ENCODE results near the gene RBM4.

- TF ChIP-seq, protein P1, sequence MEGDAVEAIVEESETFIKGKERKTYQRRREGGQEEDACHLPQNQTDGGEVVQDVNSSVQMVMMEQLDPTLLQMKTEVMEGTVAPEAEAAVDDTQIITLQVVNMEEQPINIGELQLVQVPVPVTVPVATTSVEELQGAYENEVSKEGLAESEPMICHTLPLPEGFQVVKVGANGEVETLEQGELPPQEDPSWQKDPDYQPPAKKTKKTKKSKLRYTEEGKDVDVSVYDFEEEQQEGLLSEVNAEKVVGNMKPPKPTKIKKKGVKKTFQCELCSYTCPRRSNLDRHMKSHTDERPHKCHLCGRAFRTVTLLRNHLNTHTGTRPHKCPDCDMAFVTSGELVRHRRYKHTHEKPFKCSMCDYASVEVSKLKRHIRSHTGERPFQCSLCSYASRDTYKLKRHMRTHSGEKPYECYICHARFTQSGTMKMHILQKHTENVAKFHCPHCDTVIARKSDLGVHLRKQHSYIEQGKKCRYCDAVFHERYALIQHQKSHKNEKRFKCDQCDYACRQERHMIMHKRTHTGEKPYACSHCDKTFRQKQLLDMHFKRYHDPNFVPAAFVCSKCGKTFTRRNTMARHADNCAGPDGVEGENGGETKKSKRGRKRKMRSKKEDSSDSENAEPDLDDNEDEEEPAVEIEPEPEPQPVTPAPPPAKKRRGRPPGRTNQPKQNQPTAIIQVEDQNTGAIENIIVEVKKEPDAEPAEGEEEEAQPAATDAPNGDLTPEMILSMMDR (conservative IDR thresholded peaks at IDR 0.05; ENCODE audit: low read depth, low read length) = no peak
- TF ChIP-seq RAD21 (IDR thresholded peaks at IDR 0.05; ENCODE audit: low read length) (no peak), POLR2A (IDR thresholded peaks at IDR 0.05; ENCODE audit: low read depth, low read length) (no peak), MAZ (IDR thresholded peaks at IDR 0.05; ENCODE audit: borderline replicate concordance, low read depth, low read length) (no peak), ELK1 (IDR thresholded peaks at IDR 0.05; ENCODE audit: borderline replicate concordance, low read depth, low read length) (no peak), BHLHE40 (IDR thresholded peaks at IDR 0.05; ENCODE audit: low read depth, low read length) (no peak), MAFK (IDR thresholded peaks at IDR 0.05; ENCODE audit: low read depth, low read length) (no peak), CHD1 (IDR thresholded peaks at IDR 0.05; ENCODE audit: low read depth, low read length) (no peak), RFX5 (IDR thresholded peaks at IDR 0.05; ENCODE audit: low read depth, low read length) (no peak), RCOR1 (IDR thresholded peaks at IDR 0.05; ENCODE audit: insufficient replicate concordance, low read length) (no peak)
- TF ChIP-seq, protein P2, sequence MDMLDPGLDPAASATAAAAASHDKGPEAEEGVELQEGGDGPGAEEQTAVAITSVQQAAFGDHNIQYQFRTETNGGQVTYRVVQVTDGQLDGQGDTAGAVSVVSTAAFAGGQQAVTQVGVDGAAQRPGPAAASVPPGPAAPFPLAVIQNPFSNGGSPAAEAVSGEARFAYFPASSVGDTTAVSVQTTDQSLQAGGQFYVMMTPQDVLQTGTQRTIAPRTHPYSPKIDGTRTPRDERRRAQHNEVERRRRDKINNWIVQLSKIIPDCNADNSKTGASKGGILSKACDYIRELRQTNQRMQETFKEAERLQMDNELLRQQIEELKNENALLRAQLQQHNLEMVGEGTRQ (IDR thresholded peaks at IDR 0.05; ENCODE audit: low read depth, low read length) = no peak
Observed at GRCh38 chr11:66626926-66627325, 11.6 kb upstream of the RBM4 start.
